GM21529 (cell line): ENCODE data around the gene CRIP1.

Experiments
- ATAC-seq: cut with Tn5 transposase; IDR thresholded peaks from one replicate; pipeline ENCODE4 v1.9.1; 2021; ENCODE audit not compliant: unreplicated experiment

Gene CRIP1

GRCh38 chr14:105503296-105503640 is 16.6 kb downstream of the CRIP1 start:
- no peak for ATAC-seq

- ATAC-seq, result no peak
Measured at GRCh38 chr14:105503935-105504692, 17.4 kb downstream of the CRIP1 start.

GRCh38 chr14:105505101-105505500 is 18.4 kb downstream of the CRIP1 start:
- no peak for ATAC-seq

- no peak for ATAC-seq
Measured at GRCh38 chr14:105507247-105507646, 20.6 kb downstream of the CRIP1 start.

GRCh38 chr14:105508069-105508468 is 21.4 kb downstream of the CRIP1 start:
- ATAC-seq, result no peak

- no peak for ATAC-seq
Measured at GRCh38 chr14:105508601-105509000, 21.9 kb downstream of the CRIP1 start.

- ATAC-seq, result no peak
Measured at GRCh38 chr14:105517096-105517495, 30.4 kb downstream of the CRIP1 start.

GRCh38 chr14:105519946-105520698 is 33.4 kb downstream of the CRIP1 start:
- ATAC-seq, result no peak

- ATAC-seq, result no peak
Measured at GRCh38 chr14:105525326-105525725, 38.6 kb downstream of the CRIP1 start.

- ATAC-seq, result no peak
Measured at GRCh38 chr14:105525861-105526775, 39.4 kb downstream of the CRIP1 start, which contains the start of gene TMEM121. TMEM121 (plus strand) TSS chr14:105526583; CDS start chr14:105528835, 2,252 bp downstream.

- no peak for ATAC-seq
Measured at GRCh38 chr14:105526776-105527380, 40.2 kb downstream of the CRIP1 start.

GRCh38 chr14:105527381-105527825 is 40.7 kb downstream of the CRIP1 start:
- ATAC-seq, result no peak

GRCh38 chr14:105527826-105528585 is 41.3 kb downstream of the CRIP1 start:
- no peak for ATAC-seq

GRCh38 chr14:105528586-105529318 is 42.1 kb downstream of the CRIP1 start:
- ATAC-seq, result no peak

- no peak for ATAC-seq
Measured at GRCh38 chr14:105529319-105529568, 42.6 kb downstream of the CRIP1 start.

GRCh38 chr14:105529569-105530284 is 43.0 kb downstream of the CRIP1 start:
- no peak for ATAC-seq

- no peak for ATAC-seq
Measured at GRCh38 chr14:105530285-105531087, 43.8 kb downstream of the CRIP1 start.
